Thoracic aorta (tissue), 2 donors: ENCODE data around the gene MRPL58. TPM values are rescaled to one million over a fixed set of nuclear protein-coding genes. Genes with fewer than 3 reads are reported as not detected.

Experiments
- ATAC-seq: fragments of 150-250 bp; one replicate; pipeline ENCODE4 v1.8.0; 2017; ENCODE audit warnings: low read depth; ENCODE audit not compliant: insufficient number of reproducible peaks, low FRiP score
- DNase-seq: peaks from one replicate; pipeline ENCODE4 v3.0.0-alpha.2; 2020; ENCODE audit warnings: low spot score
- H3K27ac ChIP-seq, 2 donors: fragments of 200-600 bp; sonication (generic); 1 replicate in 1 of 2; 2 replicates in 1 of 2; pipeline ENCODE4 v1.5.1; 2016; ENCODE audit warnings: mild to moderate bottlenecking in 2 of 2, moderate library complexity in 2 of 2
- H3K27me3 ChIP-seq: fragments of 200-600 bp; sonication (generic); replicated peaks from 2 replicates; pipeline ENCODE4 v1.6.0; 2016; ENCODE audit warnings: mild to moderate bottlenecking; ENCODE audit not compliant: insufficient read depth
- H3K36me3 ChIP-seq: fragments of 200-600 bp; sonication (generic); one replicate; pipeline ENCODE4 v1.5.1; 2016
- H3K4me1 ChIP-seq, 2 donors: fragments of 200-600 bp; sonication (generic); 1 replicate in 1 of 2; 2 replicates in 1 of 2; pipeline versions ENCODE4 v1.5.1 to v1.6.0; 2016; ENCODE audit warnings: low read depth in 2 of 2, mild to moderate bottlenecking in 1 of 2; ENCODE audit not compliant: control insufficient read depth in 1 of 2
- H3K4me3 ChIP-seq: fragments of 200-600 bp; sonication (generic); 2 replicates; pipeline ENCODE4 v1.5.1; 2016; ENCODE audit warnings: mild to moderate bottlenecking
- H3K9me3 ChIP-seq: fragments of 200-600 bp; sonication (generic); 2 replicates; pipeline ENCODE4 v1.5.1; 2016
- CTCF ChIP-seq: fragments of 200-600 bp; sonication (generic); IDR thresholded peaks from one replicate; pipeline ENCODE4 v1.5.1; 2019; ENCODE audit warnings: antibody characterized with exemption
- total RNA-seq, 2 donors: library from RNA; depleted of rRNA; stranded (reverse); fragments of >200 nt; gene quantifications; one replicate each; pipeline versions ENCODE4 v1.1.0 to v1.2.3, GENCODE V29; 2016

Gene MRPL58
- total RNA-seq, 2 donors from 2014 or later, result 40.3 to 82.6 TPM

GRCh38 chr17:74970395-74970794, 42.1 kb upstream of the MRPL58 start:
- no peaks in the 10 kb centered on the region for H3K27me3 ChIP-seq
- H3K36me3 ChIP-seq, result no peaks in the 10 kb centered on the region
- DNase-seq (no peak), ATAC-seq (no peak)
- H3K4me1 ChIP-seq, result peaks cover 0 to 10% of the 10 kb centered on the region in 2 donors
- no peak overlapping the region for H3K27ac ChIP-seq
- no peaks in the 10 kb centered on the region for H3K9me3 ChIP-seq
- H3K4me3 ChIP-seq, result no peak overlapping the region
- no peak for TF ChIP-seq CTCF

- Histone ChIP-seq H3K4me3 (peak overlapping the region; percentile 78), H3K9me3 (no peaks in the 10 kb centered on the region), H3K36me3 (no peaks in the 10 kb centered on the region), H3K4me1 (peaks cover 0 to 10% of the 10 kb centered on the region in 2 donors), H3K27ac (no peak overlapping the region), H3K27me3 (no peaks in the 10 kb centered on the region)
- DNase-seq (no peak), ATAC-seq (no peak)
- TF ChIP-seq CTCF, result no peak
Observed at GRCh38 chr17:74971069-74971841, 41.2 kb upstream of the MRPL58 start.

GRCh38 chr17:74971842-74972106, 40.7 kb upstream of the MRPL58 start:
- ATAC-seq (no peak), DNase-seq (no peak)
- Histone ChIP-seq H3K9me3 (no peaks in the 10 kb centered on the region), H3K27ac (no peak overlapping the region), H3K4me1 (peaks cover 0 to 10% of the 10 kb centered on the region in 2 donors), H3K36me3 (no peaks in the 10 kb centered on the region), H3K27me3 (no peaks in the 10 kb centered on the region), H3K4me3 (peak overlapping the region; percentile 78)
- TF ChIP-seq CTCF, result no peak

GRCh38 chr17:74972107-74972972, 40.1 kb upstream of the MRPL58 start, which contains the start of gene HID1:
Gene HID1, minus strand, starts transcription at chr17:74972759. Its CDS starts 103 bp downstream, at chr17:74972656.
- no peak for DNase-seq

More at GRCh38 chr17:74972107-74972972, 40.1 kb upstream of the MRPL58 start, which contains the start of gene HID1:
- Histone ChIP-seq H3K36me3 (no peaks in the 10 kb centered on the region), H3K4me1 (peaks cover 0 to 10% of the 10 kb centered on the region in 2 donors), H3K27me3 (no peaks in the 10 kb centered on the region), H3K27ac (no peak within 1 kb of the TSS), H3K4me3 (peak within 1 kb of the TSS; percentile 78), H3K9me3 (no peaks in the 10 kb centered on the region)
- no peak for ATAC-seq
- no peak for TF ChIP-seq CTCF
